ENCODE results near the gene CCNQ.
"Not testable (repeated sequence)": the region's sequence is repeated elsewhere in the genome, so short reads cannot be mapped to it uniquely, and the experiment has no call there.

Gene CCNQ

DNA sequence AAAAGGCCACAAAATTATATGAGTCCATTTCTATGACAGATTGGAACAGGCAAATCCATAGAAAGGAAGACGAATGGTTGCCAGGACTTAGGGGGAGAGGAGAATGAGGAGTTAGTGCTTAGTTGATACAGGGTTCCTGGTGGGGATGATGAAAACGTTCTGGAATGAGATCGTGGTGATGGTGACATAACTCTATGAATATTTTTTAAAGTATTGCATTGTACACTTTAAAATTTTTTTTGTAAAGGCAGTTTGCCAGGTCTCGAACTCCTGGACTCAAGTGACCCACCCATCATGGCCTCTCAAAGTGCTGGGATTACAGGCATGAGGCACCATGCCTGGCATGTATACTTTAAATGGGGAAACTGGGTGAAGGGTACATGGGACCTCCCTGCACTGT is 9.9 kb upstream of the CCNQ start:
- Histone ChIP-seq H3K9me3 (ENCODE audit: control insufficient read depth, insufficient read depth, low read length) (no peaks in the 10 kb centered on the region), H3K79me2 (ENCODE audit: control insufficient read depth, low read length) (no peaks in the 10 kb centered on the region), H3K4me3 (ENCODE audit: low read length) (no peak overlapping the region), H3K27me3 (ENCODE audit: control insufficient read depth, low read length) (peaks cover 19% of the 10 kb centered on the region), H3K36me3 (ENCODE audit: control insufficient read depth, low read length) (no peaks in the 10 kb centered on the region), H3K4me1 (ENCODE audit: control insufficient read depth, low read length) (no peaks in the 10 kb centered on the region), H3F3A (ENCODE audit: control insufficient read depth, insufficient read depth) (no peaks in the 10 kb centered on the region), H3K4me2 (ENCODE audit: low read length) (no peak overlapping the region), H3K9me2 (replicated peaks; ENCODE audit: control insufficient read depth, low read length) (no peaks in the 10 kb centered on the region), H3K27ac (ENCODE audit: low read depth, low read length) (no peak overlapping the region), H4K20me1 (ENCODE audit: control insufficient read depth, insufficient read depth, low read depth, low read length) (no peaks in the 10 kb centered on the region)
- TF ChIP-seq, protein P1, sequence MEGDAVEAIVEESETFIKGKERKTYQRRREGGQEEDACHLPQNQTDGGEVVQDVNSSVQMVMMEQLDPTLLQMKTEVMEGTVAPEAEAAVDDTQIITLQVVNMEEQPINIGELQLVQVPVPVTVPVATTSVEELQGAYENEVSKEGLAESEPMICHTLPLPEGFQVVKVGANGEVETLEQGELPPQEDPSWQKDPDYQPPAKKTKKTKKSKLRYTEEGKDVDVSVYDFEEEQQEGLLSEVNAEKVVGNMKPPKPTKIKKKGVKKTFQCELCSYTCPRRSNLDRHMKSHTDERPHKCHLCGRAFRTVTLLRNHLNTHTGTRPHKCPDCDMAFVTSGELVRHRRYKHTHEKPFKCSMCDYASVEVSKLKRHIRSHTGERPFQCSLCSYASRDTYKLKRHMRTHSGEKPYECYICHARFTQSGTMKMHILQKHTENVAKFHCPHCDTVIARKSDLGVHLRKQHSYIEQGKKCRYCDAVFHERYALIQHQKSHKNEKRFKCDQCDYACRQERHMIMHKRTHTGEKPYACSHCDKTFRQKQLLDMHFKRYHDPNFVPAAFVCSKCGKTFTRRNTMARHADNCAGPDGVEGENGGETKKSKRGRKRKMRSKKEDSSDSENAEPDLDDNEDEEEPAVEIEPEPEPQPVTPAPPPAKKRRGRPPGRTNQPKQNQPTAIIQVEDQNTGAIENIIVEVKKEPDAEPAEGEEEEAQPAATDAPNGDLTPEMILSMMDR (IDR thresholded peaks at IDR 0.05; ENCODE audit: low read depth, low read length, poor library complexity, severe bottlenecking) = no peak
- no peak for TF ChIP-seq EZH2phosphoT487 (IDR thresholded peaks at IDR 0.05; ENCODE audit: borderline replicate concordance, low read length)

DNA sequence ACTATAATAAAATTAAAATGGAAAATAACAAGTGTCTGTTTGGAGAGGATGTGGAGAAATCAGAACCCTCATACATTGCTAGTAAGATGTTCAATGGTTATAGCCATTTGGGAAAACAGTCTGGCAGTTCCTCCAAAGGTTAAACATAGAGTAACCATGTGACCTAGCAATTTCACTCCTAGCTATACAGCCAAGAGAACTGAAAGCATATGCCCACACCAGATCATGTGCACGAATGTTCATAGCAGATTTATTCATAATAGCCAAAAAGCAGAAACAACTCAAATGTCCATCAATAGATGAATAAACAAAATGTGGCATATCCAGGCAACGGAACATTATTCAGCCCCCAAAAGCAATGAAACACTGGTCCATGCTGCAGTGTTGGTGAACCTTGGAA is 9.4 kb upstream of the CCNQ start:
- Histone ChIP-seq H3K27ac (ENCODE audit: low read depth, low read length) (no peak overlapping the region), H3K4me2 (ENCODE audit: low read length) (no peak overlapping the region)
- TF ChIP-seq, protein P1 (IDR thresholded peaks at IDR 0.05; ENCODE audit: low read depth, low read length, poor library complexity, severe bottlenecking) = no peak
- no peak for TF ChIP-seq EZH2phosphoT487 (IDR thresholded peaks at IDR 0.05; ENCODE audit: borderline replicate concordance, low read length)

DNA sequence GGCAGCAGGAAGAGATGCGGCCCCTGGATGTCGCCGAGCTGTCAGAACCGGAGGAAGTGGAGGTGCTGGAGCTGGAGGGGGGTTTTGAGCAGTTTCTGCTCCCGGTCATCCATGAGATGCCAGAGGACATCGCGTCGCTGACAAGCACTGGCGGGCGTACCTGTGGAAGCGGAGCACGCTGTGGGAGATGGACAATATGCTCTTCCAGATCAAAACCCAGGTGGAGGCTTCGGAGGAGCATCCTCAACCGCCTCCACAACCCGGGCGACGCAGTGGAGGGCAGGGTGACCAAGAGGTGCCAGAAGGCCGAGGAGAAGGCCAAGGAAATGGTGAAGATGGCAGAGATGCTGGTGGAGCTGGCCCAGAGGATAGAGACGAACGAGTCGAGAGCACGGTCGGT is 7.6 kb upstream of the CCNQ start:
- Histone ChIP-seq H3K9me2 (replicated peaks; ENCODE audit: control insufficient read depth, low read length) (no peaks in the 10 kb centered on the region), H3K36me3 (ENCODE audit: control insufficient read depth, low read length) (no peaks in the 10 kb centered on the region), H3K79me2 (ENCODE audit: control insufficient read depth, low read length) (no peaks in the 10 kb centered on the region), H3K4me3 (ENCODE audit: low read length) (no peak overlapping the region), H3F3A (ENCODE audit: control insufficient read depth, insufficient read depth) (no peaks in the 10 kb centered on the region), H3K4me1 (ENCODE audit: control insufficient read depth, low read length) (no peaks in the 10 kb centered on the region), H3K27me3 (ENCODE audit: control insufficient read depth, low read length) (peaks cover 5% of the 10 kb centered on the region; the same call in 1 of the 2 replicates), H3K27ac (ENCODE audit: low read depth, low read length) (no peak overlapping the region), H3K4me2 (ENCODE audit: low read length) (no peak overlapping the region), H3K9me3 (ENCODE audit: control insufficient read depth, insufficient read depth, low read length) (no peaks in the 10 kb centered on the region), H4K20me1 (ENCODE audit: control insufficient read depth, insufficient read depth, low read depth, low read length) (no peaks in the 10 kb centered on the region)
- TF ChIP-seq EZH2phosphoT487 (IDR thresholded peaks at IDR 0.05; ENCODE audit: borderline replicate concordance, low read length) = no peak
- TF ChIP-seq, protein P1 (IDR thresholded peaks at IDR 0.05; ENCODE audit: low read depth, low read length, poor library complexity, severe bottlenecking) = no peak

More for the DNA sequence above, 9.4 kb upstream of the CCNQ start:
- Histone ChIP-seq H3K27me3 (ENCODE audit: control insufficient read depth, low read length) (peaks cover 18% of the 10 kb centered on the region), H3K4me1 (ENCODE audit: control insufficient read depth, low read length) (no peaks in the 10 kb centered on the region), H3K4me3 (ENCODE audit: low read length) (no peak overlapping the region), H3K9me3 (ENCODE audit: control insufficient read depth, insufficient read depth, low read length) (no peaks in the 10 kb centered on the region), H4K20me1 (ENCODE audit: control insufficient read depth, insufficient read depth, low read depth, low read length) (no peaks in the 10 kb centered on the region), H3K9me2 (replicated peaks; ENCODE audit: control insufficient read depth, low read length) (no peaks in the 10 kb centered on the region), H3K36me3 (ENCODE audit: control insufficient read depth, low read length) (no peaks in the 10 kb centered on the region), H3K79me2 (ENCODE audit: control insufficient read depth, low read length) (no peaks in the 10 kb centered on the region), H3F3A (ENCODE audit: control insufficient read depth, insufficient read depth) (no peaks in the 10 kb centered on the region)

DNA sequence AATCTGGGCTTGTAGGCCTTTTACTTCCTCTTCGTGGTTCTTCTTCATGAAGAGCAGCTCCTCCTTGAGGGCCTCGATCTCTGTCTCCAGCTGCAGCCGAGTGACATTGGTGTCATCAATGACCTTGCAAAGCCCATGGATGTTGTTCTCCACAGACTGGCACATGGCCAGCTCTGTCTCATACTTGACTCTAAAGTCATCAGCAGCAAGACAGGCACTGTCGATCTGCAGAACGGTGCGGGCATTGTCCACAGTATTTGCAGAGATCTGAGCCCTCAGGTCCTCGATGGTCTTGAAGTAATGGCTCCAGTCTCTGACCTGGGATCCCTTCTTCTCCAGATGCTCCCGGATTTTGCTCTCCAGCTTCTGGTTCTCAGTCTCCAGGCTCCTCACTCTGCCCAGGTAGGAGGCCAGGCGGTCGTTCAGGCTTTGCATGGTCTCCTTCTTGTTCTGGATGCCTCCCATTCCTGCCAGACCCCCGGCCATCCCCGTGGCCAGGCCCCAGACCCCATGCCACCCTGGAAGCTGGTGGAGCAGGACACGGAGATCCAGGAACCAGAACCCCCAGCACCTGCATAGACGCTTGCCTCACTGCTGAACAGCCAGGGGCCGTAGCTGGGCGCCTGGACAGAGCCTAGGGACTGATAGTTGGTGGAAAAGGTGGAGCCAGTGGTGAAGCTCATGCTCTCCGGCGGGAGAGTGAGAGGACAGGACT is 5.9 kb upstream of the CCNQ start:
- not testable (repeated sequence) for H3K4me1 ChIP-seq (ENCODE audit: control insufficient read depth, low read length); H3K27me3 ChIP-seq (ENCODE audit: control insufficient read depth, low read length); H3K27ac ChIP-seq (ENCODE audit: low read depth, low read length); H3K4me3 ChIP-seq (ENCODE audit: low read length); H3K4me2 ChIP-seq (ENCODE audit: low read length); H3F3A ChIP-seq (ENCODE audit: control insufficient read depth, insufficient read depth); H4K20me1 ChIP-seq (ENCODE audit: control insufficient read depth, insufficient read depth, low read depth, low read length); H3K79me2 ChIP-seq (ENCODE audit: control insufficient read depth, low read length); H3K9me2 ChIP-seq (replicated peaks; ENCODE audit: control insufficient read depth, low read length); H3K9me3 ChIP-seq (ENCODE audit: control insufficient read depth, insufficient read depth, low read length); H3K36me3 ChIP-seq (ENCODE audit: control insufficient read depth, low read length)

Measured in DOHH2 (cell line).